H1 (cell line): ENCODE measurements around the gene KLHL30. TPM values are rescaled to one million over a fixed set of nuclear protein-coding genes. Genes with fewer than 3 reads are reported as not detected.

Experiments
- CTCF ChIA-PET: fragments of 300-600 bp; sonication (Branson Sonifier 250); formaldehyde crosslinking; loops from one replicate; lab custom pipeline; 2021; ENCODE audit not compliant: partially characterized antibody; lab: Charles Lee
- POLR2A ChIA-PET: fragments of 300-600 bp; sonication (Branson Sonifier 250); formaldehyde crosslinking; loops from one replicate; lab custom pipeline; 2021; ENCODE audit warnings: inconsistent platforms; ENCODE audit not compliant: partially characterized antibody; lab: Charles Lee
- DNase-seq, 2 experiments: peaks; one replicate each; pipeline versions ENCODE4 v3.0.0 to v3.0.0-alpha.2; 2010 to 2022; ENCODE audit warnings: low spot score in 2 of 2, low read depth in 1 of 2, mixed read lengths in 1 of 2
- FAIRE-seq: peaks from 2 replicates; lab custom pipeline; 2011; peaks lifted over from hg19 to GRCh38; lab: Jason Lieb, UNC
- H2AFZ ChIP-seq: 2 replicates; pipeline ENCODE4 v1.8.1; 2012; ENCODE audit warnings: low read length, inconsistent platforms
- H2AK5ac ChIP-seq: 2 replicates; pipeline ENCODE4 v1.6.1; 2013; ENCODE audit warnings: low read depth, low read length
- H2BK120ac ChIP-seq: replicated peaks from 2 replicates; pipeline ENCODE3; 2013; ENCODE audit warnings: low read depth, low read length, inconsistent platforms
- H2BK12ac ChIP-seq: 2 replicates; pipeline ENCODE4 v1.6.1; 2013; ENCODE audit warnings: low read depth, low read length
- H2BK15ac ChIP-seq: 2 replicates; pipeline ENCODE4 v1.6.1; 2013; ENCODE audit warnings: low read length
- H2BK20ac ChIP-seq: 2 replicates; pipeline ENCODE4 v1.6.1; 2013; ENCODE audit warnings: low read length
- H2BK5ac ChIP-seq: 2 replicates; pipeline ENCODE4 v1.6.1; 2013; ENCODE audit warnings: low read depth, low read length
- H3K14ac ChIP-seq: 2 replicates; pipeline ENCODE4 v1.6.1; 2013; ENCODE audit warnings: inconsistent platforms; ENCODE audit not compliant: insufficient read length
- H3K18ac ChIP-seq: 2 replicates; pipeline ENCODE4 v1.6.1; 2013; ENCODE audit warnings: low read length; ENCODE audit errors: extremely low read depth
- H3K23ac ChIP-seq: 2 replicates; pipeline ENCODE4 v1.6.1; 2013; ENCODE audit warnings: inconsistent platforms; ENCODE audit not compliant: insufficient read length
- H3K23me2 ChIP-seq: 2 replicates; pipeline ENCODE4 v1.6.1; 2013; ENCODE audit warnings: low read depth, low read length
- H3K27ac ChIP-seq: 2 replicates; pipeline ENCODE4 v1.6.1; 2011; ENCODE audit warnings: low read depth, low read length, inconsistent platforms
- H3K27me3 ChIP-seq, 4 experiments: replicated peaks in 1 of 4; 1 replicate in 1 of 4; 2 replicates in 3 of 4; pipeline versions ENCODE4 v1.6.1 to v1.8.1; 2011 to 2013; ENCODE audit warnings: low read length in 3 of 4, mild to moderate bottlenecking in 3 of 4, inconsistent platforms in 2 of 4, mixed read lengths in 2 of 4, moderate library complexity in 1 of 4; ENCODE audit not compliant: control insufficient read depth in 3 of 4, insufficient read depth in 3 of 4; ENCODE audit errors: extremely low read depth in 1 of 4
- H3K36me3 ChIP-seq, 4 experiments: 2 replicates each; pipeline versions ENCODE4 v1.6.1 to v1.8.1; 2011 to 2013; ENCODE audit warnings: mild to moderate bottlenecking in 4 of 4, low read length in 3 of 4, moderate library complexity in 2 of 4, control low read depth in 1 of 4, inconsistent platforms in 1 of 4; ENCODE audit not compliant: insufficient read depth in 4 of 4, control insufficient read depth in 2 of 4
- H3K4ac ChIP-seq: replicated peaks from 2 replicates; pipeline ENCODE3; 2013; ENCODE audit warnings: low read length, low read depth, mixed read lengths, inconsistent platforms; ENCODE audit not compliant: insufficient read length
- H3K4me1 ChIP-seq, 4 experiments: replicated peaks in 1 of 4; 1 replicate in 1 of 4; 2 replicates in 3 of 4; pipeline versions ENCODE4 v1.6.1 to v1.8.1; 2011 to 2013; ENCODE audit warnings: low read length in 3 of 4, inconsistent platforms in 2 of 4, mixed read lengths in 1 of 4; ENCODE audit not compliant: insufficient read depth in 4 of 4, control insufficient read depth in 3 of 4
- H3K4me2 ChIP-seq, 2 experiments: 2 replicates each; pipeline versions ENCODE4 v1.6.1 to v1.8.1; 2011 to 2013; ENCODE audit warnings: low read depth in 2 of 2, low read length in 2 of 2, control low read depth in 1 of 2, inconsistent platforms in 1 of 2, mild to moderate bottlenecking in 1 of 2; ENCODE audit not compliant: insufficient read depth in 1 of 2
- H3K4me3 ChIP-seq, 4 experiments: fragments of 200-600, 300-600 bp in 1 of 4; sonication (generic), shearing (Covaris generic), sonication (Bioruptor Twin) in 1 of 4; 2 replicates each; pipeline versions ENCODE4 v1.5.1 to v1.8.1; 2011 to 2016; ENCODE audit warnings: low read length in 4 of 4, low read depth in 3 of 4, control low read depth in 2 of 4, inconsistent platforms in 2 of 4, mild to moderate bottlenecking in 2 of 4, mixed read lengths in 1 of 4, moderate library complexity in 1 of 4; ENCODE audit not compliant: insufficient read depth in 2 of 4; ENCODE audit errors: extremely low read depth in 1 of 4
- H3K56ac ChIP-seq: replicated peaks from 2 replicates; pipeline ENCODE3; 2013; ENCODE audit warnings: low read depth, mild to moderate bottlenecking, mixed read lengths, low read length, inconsistent platforms; ENCODE audit not compliant: insufficient read length
- H3K79me1 ChIP-seq: 2 replicates; pipeline ENCODE4 v1.6.1; 2013; ENCODE audit warnings: low read depth, low read length, control low read depth
- H3K79me2 ChIP-seq, 2 experiments: 2 replicates each; pipeline versions ENCODE4 v1.6.1 to v1.8.1; 2012 to 2013; ENCODE audit warnings: low read length in 2 of 2, mild to moderate bottlenecking in 2 of 2, inconsistent platforms in 1 of 2; ENCODE audit not compliant: insufficient read depth in 2 of 2, control insufficient read depth in 1 of 2
- H3K9ac ChIP-seq, 4 experiments: replicated peaks in 1 of 4; 1 replicate in 1 of 4; 2 replicates in 3 of 4; pipeline versions ENCODE4 v1.6.1 to v1.8.1; 2011 to 2013; ENCODE audit warnings: low read depth in 3 of 4, low read length in 3 of 4, control low read depth in 2 of 4, mild to moderate bottlenecking in 2 of 4, moderate library complexity in 2 of 4, inconsistent platforms in 1 of 4; ENCODE audit errors: extremely low read depth in 1 of 4
- H3K9me3 ChIP-seq, 2 experiments: 2 replicates each; pipeline versions ENCODE4 v1.6.1 to v1.8.1; 2012 to 2013; ENCODE audit warnings: mild to moderate bottlenecking in 2 of 2, moderate library complexity in 2 of 2, control low read depth in 1 of 2, inconsistent platforms in 1 of 2, low read depth in 1 of 2, low read length in 1 of 2, mixed read lengths in 1 of 2; ENCODE audit not compliant: insufficient read depth in 2 of 2
- H4K20me1 ChIP-seq, 2 experiments: replicated peaks in 1 of 2; 2 replicates each; pipeline versions ENCODE3 to v1.8.1; 2011 to 2013; ENCODE audit warnings: inconsistent platforms in 2 of 2, low read length in 2 of 2, mild to moderate bottlenecking in 1 of 2; ENCODE audit not compliant: insufficient read depth in 2 of 2, control insufficient read depth in 1 of 2
- H4K5ac ChIP-seq: 2 replicates; pipeline ENCODE4 v1.6.1; 2013; ENCODE audit warnings: low read length, low read depth, mixed read lengths, inconsistent platforms; ENCODE audit not compliant: insufficient read length
- H4K8ac ChIP-seq: 2 replicates; pipeline ENCODE4 v1.8.0; 2013; ENCODE audit warnings: mild to moderate bottlenecking, moderate library complexity, low read length, inconsistent platforms; ENCODE audit not compliant: insufficient read depth; ENCODE audit errors: extremely low read depth
- H4K91ac ChIP-seq: replicated peaks from 2 replicates; pipeline ENCODE3; 2013; ENCODE audit warnings: low read length, mixed read lengths, inconsistent platforms; ENCODE audit not compliant: insufficient read length
- KDM1A ChIP-seq: fragments of 200-600, 300-600 bp; sonication (generic); IDR thresholded peaks from 2 replicates; pipeline ENCODE4 v1.7.1; 2016; ENCODE audit warnings: mild to moderate bottlenecking, low read length, borderline replicate concordance
- SRF ChIP-seq: IDR thresholded peaks from 2 replicates; pipeline ENCODE4 v1.6.1; 2011; ENCODE audit warnings: mild to moderate bottlenecking, low read depth, low read length, moderate library complexity
- WGBS, 2 experiments: shearing (Covaris generic) in 1 of 2; methylation state at CpG; one replicate each; pipeline versions ENCODE4 v1.1.6 to v1.1.7; 2013 to 2015; ENCODE audit warnings: low lambda C conversion rate in 2 of 2, mixed read lengths in 2 of 2, inconsistent platforms in 1 of 2, low coverage in 1 of 2, missing lambda C conversion rate in 1 of 2; ENCODE audit not compliant: insufficient replicate concordance in 2 of 2, insufficient coverage in 1 of 2, insufficient read length in 1 of 2; ENCODE audit errors: extremely low coverage in 1 of 2, missing lambda C conversion rate in 1 of 2; 5-methylcytosine and 5-hydroxymethylcytosine counted together
- polyA plus RNA-seq, 7 experiments: library from polyadenylated mRNA; depleted of rRNA in 3 of 7; stranded (reverse) in 5 of 7; unstranded in 2 of 7; fragments of >200 nt in 5 of 7; fragments of 200-250 nt in 2 of 7; gene quantifications; 1 replicate in 5 of 7; 2 replicates in 1 of 7; 4 replicates in 1 of 7; pipeline versions ENCODE4 v1.2.1 to v1.2.3, GENCODE V29; 2011 to 2013; ENCODE audit warnings: missing spikeins in 2 of 7, mixed read lengths in 2 of 7
- total RNA-seq: library from RNA; stranded (reverse); fragmentation: NEBNext Ultra II Directional; extraction: Animal tissue kit (Norgen Biotek cat#: 25700); gene quantifications from 2 replicates; pipeline ENCODE4 v1.2.1, GENCODE V29; 2021

Gene KLHL30
- total and polyA plus RNA-seq, 2 of the 8 experiments (the other 6 are each of a cell fraction or from before 2014, with no cell fraction given): not detected

DNA sequence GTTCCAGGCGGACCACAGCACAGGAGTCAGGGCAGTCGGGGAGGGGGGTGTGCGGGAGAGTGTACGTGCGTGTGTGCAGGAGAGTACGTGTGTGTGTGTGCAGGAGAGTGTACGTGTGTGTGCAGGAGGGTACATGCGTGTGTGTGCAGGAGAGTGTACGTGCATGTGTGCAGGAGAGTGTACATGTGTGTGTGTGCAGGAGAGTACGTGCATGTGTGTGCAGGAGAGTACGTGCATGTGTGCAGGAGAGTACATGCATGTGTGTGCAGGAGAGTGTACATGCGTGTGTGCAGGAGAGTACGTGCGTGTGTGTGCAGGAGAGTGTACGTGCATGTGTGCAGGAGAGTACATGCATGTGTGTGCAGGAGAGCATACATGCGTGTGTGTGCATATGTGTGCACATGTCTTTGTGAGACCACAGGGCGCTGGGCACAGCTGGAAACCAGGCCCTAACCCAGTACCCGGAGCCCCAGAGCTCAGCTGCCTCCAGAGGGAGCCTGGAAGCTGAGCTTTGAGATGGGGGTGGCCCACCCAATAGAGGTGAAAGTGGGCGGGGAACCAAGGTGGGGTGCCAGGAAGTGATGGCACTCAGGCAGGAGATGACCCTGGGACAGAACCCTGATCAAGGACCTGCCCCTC lies 13.9 kb upstream of the KLHL30 start:
- 86% methylated on average over 18 of the region's 19 CpGs; no CpG with 5 or more reads in 1 of the 2 experiments for WGBS, 2 experiments
- POLR2A ChIA-PET: interaction anchor here (0.9 to 1.8 kb wide), 3 partner anchors 10 to 24 kb away, joined by 3 to 4 read pairs (median 3); no protein-coding TSS in a partner anchor
- Histone ChIP-seq H3K18ac (no peak overlapping the region), H2BK15ac (no peak overlapping the region), H3K23me2 (peaks cover 15% of the 10 kb centered on the region), H2BK12ac (no peak overlapping the region), H3K56ac (no peak overlapping the region), H2AK5ac (no peak overlapping the region), H2BK20ac (no peak overlapping the region), H4K91ac (no peak overlapping the region), H2BK5ac (no peak overlapping the region), H3K9me3 (0 out of 4 replicates have a peak, but pooled peaks cover 0 to 4% of the 10 kb centered on the region in 2 experiments), H2AFZ (no peak overlapping the region), H3K9ac (no peak overlapping the region), H4K20me1 (peaks cover 0 to 14% of the 10 kb centered on the region in 2 experiments), H3K4ac (no peak overlapping the region), H3K23ac (no peak overlapping the region), H3K79me2 (no peaks in the 10 kb centered on the region), H3K27ac (no peak overlapping the region), H3K27me3 (no peaks in the 10 kb centered on the region; a peak in 1 of 7 replicates), H3K4me1 (peaks cover 0 to 19% (median 2%) of the 10 kb centered on the region in 4 experiments; a peak in 3 of 7 replicates), H4K8ac (no peak overlapping the region), H2BK120ac (no peak overlapping the region), H3K14ac (no peak overlapping the region), H4K5ac (no peak overlapping the region), H3K79me1 (no peaks in the 10 kb centered on the region), H3K4me2 (no peak overlapping the region), H3K36me3 (no peaks in the 10 kb centered on the region; a peak in 1 of 8 replicates), H3K4me3 (no peak overlapping the region)
- no peak for DNase-seq
- TF ChIP-seq KDM1A (peak; percentile 64; the same call in 1 of the 2 replicates), SRF (no peak)
- FAIRE-seq: no peak
- CTCF ChIA-PET: interaction anchor here (1.0 to 1.6 kb wide), 2 partner anchors 15 to 200 kb away, joined by 3 to 4 read pairs; no protein-coding TSS in a partner anchor
